DOHH2 (cell line): ENCODE results near the gene KRI1.

ENCODE experiments used
- H3F3A ChIP-seq: fragments of 200-600 bp; sonication (generic), shearing (Covaris generic); 2 replicates; pipeline ENCODE4 v1.6.0; 2016; ENCODE audit warnings: antibody characterized with exemption, mild to moderate bottlenecking; ENCODE audit not compliant: control insufficient read depth, insufficient read depth
- H3K27ac ChIP-seq: fragments of 200-600 bp; sonication (generic); 2 replicates; pipeline ENCODE4 v1.5.1; 2014; ENCODE audit warnings: low read depth, mild to moderate bottlenecking, low read length, moderate library complexity
- H3K27me3 ChIP-seq: fragments of 200-600 bp; sonication (generic); 2 replicates; pipeline ENCODE4 v1.6.1; 2014; ENCODE audit warnings: mild to moderate bottlenecking, low read length, mixed read lengths; ENCODE audit not compliant: control insufficient read depth
- H3K36me3 ChIP-seq: fragments of 200-600 bp; sonication (generic); 2 replicates; pipeline ENCODE4 v1.6.1; 2014; ENCODE audit warnings: mild to moderate bottlenecking, low read length, moderate library complexity, mixed read lengths; ENCODE audit not compliant: control insufficient read depth
- H3K4me1 ChIP-seq: fragments of 200-600 bp; sonication (generic); 2 replicates; pipeline ENCODE4 v1.6.1; 2014; ENCODE audit warnings: mild to moderate bottlenecking, low read length, mixed read lengths; ENCODE audit not compliant: control insufficient read depth
- H3K4me2 ChIP-seq: fragments of 200-600 bp; sonication (generic); 2 replicates; pipeline ENCODE4 v1.6.0; 2014; ENCODE audit warnings: mild to moderate bottlenecking, low read length, moderate library complexity
- H3K4me3 ChIP-seq: fragments of 200-600 bp; sonication (generic); 2 replicates; pipeline ENCODE4 v1.5.1; 2014; ENCODE audit warnings: mild to moderate bottlenecking, low read length, mixed read lengths
- H3K79me2 ChIP-seq: fragments of 200-600 bp; sonication (generic); 2 replicates; pipeline ENCODE4 v1.6.1; 2014; ENCODE audit warnings: mild to moderate bottlenecking, low read length, mixed read lengths; ENCODE audit not compliant: control insufficient read depth
- H3K9me2 ChIP-seq: fragments of 200-600 bp; sonication (generic); replicated peaks from 2 replicates; pipeline ENCODE4 v1.6.1; 2014; ENCODE audit warnings: mild to moderate bottlenecking, low read length, mixed read lengths; ENCODE audit not compliant: control insufficient read depth
- H3K9me3 ChIP-seq: fragments of 200-600 bp; sonication (generic); 2 replicates; pipeline ENCODE4 v1.6.1; 2014; ENCODE audit warnings: antibody characterized with exemption, low read length, mixed read lengths; ENCODE audit not compliant: control insufficient read depth, insufficient read depth
- H4K20me1 ChIP-seq: fragments of 200-600 bp; sonication (generic); 2 replicates; pipeline ENCODE4 v1.6.0; 2014; ENCODE audit warnings: low read depth, mild to moderate bottlenecking, antibody characterized with exemption, low read length, moderate library complexity; ENCODE audit not compliant: control insufficient read depth, insufficient read depth
- CTCF ChIP-seq: fragments of 200-600 bp; sonication (generic); IDR thresholded peaks from one replicate; pipeline ENCODE4 v1.5.1; 2014; ENCODE audit warnings: antibody characterized with exemption, mild to moderate bottlenecking, low read depth, low read length; ENCODE audit not compliant: poor library complexity, severe bottlenecking
- EZH2phosphoT487 ChIP-seq: fragments of 200-600 bp; sonication (generic); IDR thresholded peaks from 2 replicates; pipeline ENCODE4 v1.6.1; 2017; ENCODE audit warnings: borderline replicate concordance, mild to moderate bottlenecking, antibody characterized with exemption, low read length, moderate library complexity, mixed read lengths

Gene KRI1

DNA sequence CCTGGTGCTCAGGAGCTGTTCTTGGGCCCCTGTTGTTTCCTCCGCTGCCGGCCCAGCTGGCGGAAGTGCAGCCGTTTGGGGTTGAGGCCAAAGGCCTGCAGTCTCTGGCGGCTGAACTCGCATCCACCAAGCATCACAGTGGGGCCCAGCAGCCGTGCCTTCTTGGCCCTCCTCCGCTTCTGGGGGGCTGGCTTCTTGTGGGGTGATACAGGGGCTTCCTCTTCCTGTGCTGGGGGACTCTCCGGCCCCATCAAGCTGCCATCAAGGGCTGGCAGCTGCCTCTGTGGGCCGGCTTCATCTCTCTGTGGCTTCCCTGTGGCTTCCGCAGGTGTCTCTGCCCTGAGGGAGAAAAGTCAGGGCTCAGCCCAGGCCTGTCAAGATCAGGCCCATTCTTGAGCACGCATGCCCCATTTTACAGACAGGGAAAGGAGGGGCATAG is 11.8 kb downstream of the KRI1 start:
- Histone ChIP-seq H3K27me3 (no peaks in the 10 kb centered on the region), H3K79me2 (no peaks in the 10 kb centered on the region), H3K36me3 (peaks cover 80% of the 10 kb centered on the region), H3K9me2 (no peaks in the 10 kb centered on the region), H3K4me1 (peaks cover 41% of the 10 kb centered on the region), H3K4me3 (no peak overlapping the region), H3K9me3 (no peaks in the 10 kb centered on the region), H3K4me2 (peak overlapping the region; percentile 29), H3F3A (peaks cover 22% of the 10 kb centered on the region), H4K20me1 (no peaks in the 10 kb centered on the region), H3K27ac (peak overlapping the region; percentile 60)
- TF ChIP-seq CTCF = no peak
- no peak for TF ChIP-seq EZH2phosphoT487

DNA sequence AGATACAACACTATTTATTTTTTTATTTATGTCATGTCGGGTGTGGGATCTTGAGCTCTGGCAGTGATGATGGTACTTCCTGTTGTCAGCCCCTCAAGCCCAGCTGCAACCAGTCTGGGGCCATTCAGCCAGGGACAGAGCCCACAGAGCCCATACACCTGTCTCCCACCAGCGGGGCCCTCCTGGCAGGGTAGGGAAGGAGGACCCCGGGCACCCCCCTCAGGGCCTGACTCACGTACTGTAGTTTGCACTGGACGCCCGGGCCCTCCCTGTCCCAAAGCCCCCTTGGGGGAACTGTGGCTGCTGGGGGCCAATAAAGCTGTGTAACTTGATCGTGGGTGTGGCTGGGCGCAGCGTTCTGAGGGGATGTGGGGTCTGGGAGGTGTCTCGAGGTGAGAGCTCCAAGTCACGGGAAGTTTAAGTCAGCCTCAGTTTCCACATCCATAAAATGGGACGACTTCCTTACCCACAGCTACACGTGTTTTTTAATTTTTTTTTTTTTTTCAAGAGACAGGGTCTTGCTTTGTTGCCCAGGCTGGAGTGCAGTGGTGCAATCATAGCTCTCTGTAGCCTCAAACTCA is 12.6 kb downstream of the KRI1 start:
- peak overlapping the region; percentile 5; the same call in 1 of the 2 replicates for H3K4me3 ChIP-seq
- peak overlapping the region; percentile 60 for H3K27ac ChIP-seq

GRCh38 chr19:10552510-10553053 is 13.2 kb downstream of the KRI1 start:
- peaks cover 41% of the 10 kb centered on the region for H3K4me1 ChIP-seq
- H3F3A ChIP-seq = peaks cover 22% of the 10 kb centered on the region
- H3K4me3 ChIP-seq = no peak overlapping the region
- H3K27me3 ChIP-seq = no peaks in the 10 kb centered on the region
- no peaks in the 10 kb centered on the region for H4K20me1 ChIP-seq
- peaks cover 79% of the 10 kb centered on the region for H3K36me3 ChIP-seq
- peak overlapping the region; percentile 60 for H3K27ac ChIP-seq
- TF ChIP-seq CTCF = no peak
- TF ChIP-seq EZH2phosphoT487 = no peak
- H3K9me2 ChIP-seq = no peaks in the 10 kb centered on the region
- H3K4me2 ChIP-seq = 0 out of 2 replicates have a peak overlapping the region, but pooled peaks have one; percentile 29
- H3K79me2 ChIP-seq = no peaks in the 10 kb centered on the region
- H3K9me3 ChIP-seq = no peaks in the 10 kb centered on the region

More for the DNA sequence above, 12.6 kb downstream of the KRI1 start:
- no peaks in the 10 kb centered on the region for H4K20me1 ChIP-seq
- peaks cover 84% of the 10 kb centered on the region for H3K36me3 ChIP-seq
- no peaks in the 10 kb centered on the region for H3K27me3 ChIP-seq
- peak overlapping the region; percentile 29 for H3K4me2 ChIP-seq
- no peaks in the 10 kb centered on the region for H3K9me3 ChIP-seq
- H3K4me1 ChIP-seq = peaks cover 41% of the 10 kb centered on the region
- no peaks in the 10 kb centered on the region for H3K9me2 ChIP-seq
- TF ChIP-seq EZH2phosphoT487 (no peak), CTCF (no peak)
- peaks cover 22% of the 10 kb centered on the region for H3F3A ChIP-seq
- no peaks in the 10 kb centered on the region for H3K79me2 ChIP-seq
